Measurements from ENCODE around the gene RNU5B-1. TPM values are rescaled to one million over a fixed set of nuclear protein-coding genes. Genes with fewer than 3 reads are reported as not detected.

Gene RNU5B-1
- total RNA-seq, 3 donors from 2014 or later = not detected

- H3K27me3 ChIP-seq = no peaks in the 10 kb centered on the region
- no peak overlapping the region for H3K27ac ChIP-seq
- H3K9me3 ChIP-seq = no peaks in the 10 kb centered on the region
- intact Hi-C loops (cut with DNase I; ENCODE audit: low total_unique reads) = no loop called here
- H3K36me3 ChIP-seq = no peaks in the 10 kb centered on the region
- TF ChIP-seq POLR2A (IDR thresholded peaks at IDR 0.05) = no peak
- TF ChIP-seq POLR2AphosphoS5 (IDR thresholded peaks at IDR 0.05) = no peak
- TF ChIP-seq, protein P1, sequence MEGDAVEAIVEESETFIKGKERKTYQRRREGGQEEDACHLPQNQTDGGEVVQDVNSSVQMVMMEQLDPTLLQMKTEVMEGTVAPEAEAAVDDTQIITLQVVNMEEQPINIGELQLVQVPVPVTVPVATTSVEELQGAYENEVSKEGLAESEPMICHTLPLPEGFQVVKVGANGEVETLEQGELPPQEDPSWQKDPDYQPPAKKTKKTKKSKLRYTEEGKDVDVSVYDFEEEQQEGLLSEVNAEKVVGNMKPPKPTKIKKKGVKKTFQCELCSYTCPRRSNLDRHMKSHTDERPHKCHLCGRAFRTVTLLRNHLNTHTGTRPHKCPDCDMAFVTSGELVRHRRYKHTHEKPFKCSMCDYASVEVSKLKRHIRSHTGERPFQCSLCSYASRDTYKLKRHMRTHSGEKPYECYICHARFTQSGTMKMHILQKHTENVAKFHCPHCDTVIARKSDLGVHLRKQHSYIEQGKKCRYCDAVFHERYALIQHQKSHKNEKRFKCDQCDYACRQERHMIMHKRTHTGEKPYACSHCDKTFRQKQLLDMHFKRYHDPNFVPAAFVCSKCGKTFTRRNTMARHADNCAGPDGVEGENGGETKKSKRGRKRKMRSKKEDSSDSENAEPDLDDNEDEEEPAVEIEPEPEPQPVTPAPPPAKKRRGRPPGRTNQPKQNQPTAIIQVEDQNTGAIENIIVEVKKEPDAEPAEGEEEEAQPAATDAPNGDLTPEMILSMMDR (IDR thresholded peaks at IDR 0.05) = no peak
- H3K4me1 ChIP-seq = peaks cover 0 to 7% of the 10 kb centered on the region in 2 donors
- no peak for DNase-seq (ENCODE audit: low spot score in 2 of 2)
- no peak overlapping the region for H3K4me3 ChIP-seq
These were observed 15.1 kb upstream of the RNU5B-1 start for GRCh38 chr15:65289261-65289854.

- Histone ChIP-seq H3K4me1 (peaks cover 0 to 7% of the 10 kb centered on the region in 2 donors), H3K27ac (no peak overlapping the region), H3K36me3 (no peaks in the 10 kb centered on the region), H3K27me3 (no peaks in the 10 kb centered on the region), H3K4me3 (no peak overlapping the region), H3K9me3 (no peaks in the 10 kb centered on the region)
- intact Hi-C loops (cut with DNase I; ENCODE audit: low total_unique reads) = loop anchor here (10.0 kb wide), 1 partner anchor 105 kb away; the partner anchor contains the start of gene CLPX
- TF ChIP-seq, protein P1 (IDR thresholded peaks at IDR 0.05) = no peak
- TF ChIP-seq POLR2A (IDR thresholded peaks at IDR 0.05) (no peak), POLR2AphosphoS5 (IDR thresholded peaks at IDR 0.05) (no peak)
- no peak for DNase-seq (ENCODE audit: low spot score in 2 of 2)
These were observed 14.2 kb upstream of the RNU5B-1 start for GRCh38 chr15:65290228-65290627.

GRCh38 chr15:65292938-65293518, 11.4 kb upstream of the RNU5B-1 start:
- TF ChIP-seq, protein P1 (IDR thresholded peaks at IDR 0.05) = no peak
- H3K27ac ChIP-seq = no peak overlapping the region
- DNase-seq (ENCODE audit: low spot score in 2 of 2) = no peak
- no peaks in the 10 kb centered on the region for H3K36me3 ChIP-seq
- no peak overlapping the region for H3K4me3 ChIP-seq
- H3K27me3 ChIP-seq = no peaks in the 10 kb centered on the region
- intact Hi-C loops (cut with DNase I; ENCODE audit: low total_unique reads) = loop anchor here (10.0 kb wide), 1 partner anchor 108 kb away; the partner anchor contains the start of gene CLPX
- no peaks in the 10 kb centered on the region for H3K9me3 ChIP-seq
- H3K4me1 ChIP-seq = no peaks in the 10 kb centered on the region

GRCh38 chr15:65298731-65299130, 5.7 kb upstream of the RNU5B-1 start:
- Histone ChIP-seq H3K36me3 (no peaks in the 10 kb centered on the region), H3K27ac (no peak overlapping the region), H3K27me3 (no peaks in the 10 kb centered on the region), H3K4me3 (no peak overlapping the region), H3K9me3 (no peaks in the 10 kb centered on the region), H3K4me1 (no peaks in the 10 kb centered on the region)
- DNase-seq (ENCODE audit: low spot score in 2 of 2) = no peak
- no peak for TF ChIP-seq POLR2AphosphoS5 (IDR thresholded peaks at IDR 0.05)
- TF ChIP-seq, protein P1 (IDR thresholded peaks at IDR 0.05) = no peak
- no peak for TF ChIP-seq POLR2A (IDR thresholded peaks at IDR 0.05)
- intact Hi-C loops (cut with DNase I; ENCODE audit: low total_unique reads) = loop anchor here (10.0 kb wide), 1 partner anchor 114 kb away; the partner anchor contains the start of gene CLPX

- H3K4me3 ChIP-seq = no peak overlapping the region
- intact Hi-C loops (cut with DNase I; ENCODE audit: low total_unique reads) = no loop called here
- H3K4me1 ChIP-seq = no peaks in the 10 kb centered on the region
- H3K36me3 ChIP-seq = no peaks in the 10 kb centered on the region
- no peaks in the 10 kb centered on the region for H3K9me3 ChIP-seq
- H3K27ac ChIP-seq = no peak overlapping the region
- no peaks in the 10 kb centered on the region for H3K27me3 ChIP-seq
- TF ChIP-seq POLR2A (IDR thresholded peaks at IDR 0.05) (no peak), POLR2AphosphoS5 (IDR thresholded peaks at IDR 0.05) (no peak)
- TF ChIP-seq, protein P1 (IDR thresholded peaks at IDR 0.05) = no peak
- no peak for DNase-seq (ENCODE audit: low spot score in 2 of 2)
These were observed 3.5 kb upstream of the RNU5B-1 start for GRCh38 chr15:65300924-65301441.
